GM19452 (cell line): ENCODE data around the gene SP7.

ENCODE experiments used
- ATAC-seq: cut with Tn5 transposase; IDR thresholded peaks from one replicate; pipeline ENCODE4 v1.9.1; 2021; ENCODE audit not compliant: unreplicated experiment

SP7 gene

DNA sequence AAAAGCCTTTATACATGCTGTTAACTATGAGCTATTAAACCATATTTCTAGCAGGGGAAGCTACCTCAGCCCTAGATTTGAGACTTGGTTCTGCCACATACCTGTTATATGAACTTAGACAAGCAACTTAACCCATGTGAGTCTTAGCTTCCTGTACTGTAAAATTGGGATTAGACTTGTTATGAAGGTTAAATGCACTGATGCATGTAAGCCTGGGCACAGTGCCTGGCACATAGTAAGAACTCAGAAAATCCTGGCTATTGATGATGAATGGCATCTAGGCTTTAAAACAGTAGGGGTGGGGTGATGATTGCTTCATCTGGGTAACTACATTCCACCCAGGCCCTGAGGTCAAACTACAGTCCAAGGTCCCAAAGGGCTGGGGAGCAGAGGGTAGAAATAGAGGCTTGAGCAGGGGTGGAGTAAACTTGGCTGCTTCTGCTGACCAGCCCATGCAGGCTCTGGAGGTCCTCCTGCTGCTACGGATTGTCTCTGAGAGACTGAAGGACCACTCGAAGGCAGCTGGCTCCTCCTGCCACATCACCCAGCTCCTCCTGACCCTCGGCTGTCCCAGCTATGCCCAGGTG lies 56.8 kb downstream of the SP7 start:
- ATAC-seq = no peak

DNA sequence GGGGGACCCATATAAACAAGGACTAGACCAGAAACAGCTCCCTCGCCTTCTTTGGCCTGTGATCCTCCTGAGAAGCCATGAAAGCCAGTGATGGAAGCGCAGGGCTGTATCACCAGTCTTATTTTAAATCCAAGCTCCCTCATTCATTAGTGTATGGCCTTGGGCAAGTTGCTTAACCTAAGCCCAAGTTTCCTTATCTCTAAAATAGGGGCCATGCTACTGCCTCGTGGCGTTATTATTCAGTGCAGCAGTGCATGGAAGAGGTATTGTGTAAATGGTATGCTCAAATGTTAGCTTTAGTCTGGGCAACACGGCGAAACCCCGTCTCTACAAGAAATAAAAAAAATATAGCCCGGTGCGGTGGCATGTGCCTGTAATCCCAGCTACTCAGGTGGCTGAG lies 58.2 kb downstream of the SP7 start:
- no peak for ATAC-seq
